GM23338 (cell line): ENCODE data around the gene CTTNBP2. TPM values are rescaled to one million over a fixed set of nuclear protein-coding genes. Genes with fewer than 3 reads are reported as not detected.

Source experiments
- ATAC-seq: fragments of 200-7000 bp; cut with Tn5 transposase; 3 replicates; pipeline ENCODE4 v1.9.1; 2020
- DNase-seq: peaks from one replicate; pipeline ENCODE4 v3.0.0-alpha.2; 2015; ENCODE audit warnings: low spot score
- H2AFZ ChIP-seq: fragments of 200-600 bp; sonication (generic); 2 replicates; pipeline ENCODE4 v1.8.0; 2016; ENCODE audit warnings: antibody characterized with exemption, mild to moderate bottlenecking, moderate library complexity
- H3F3A ChIP-seq: fragments of 200-600 bp; sonication (generic); replicated peaks from 2 replicates; pipeline ENCODE4 v1.8.0; 2017; ENCODE audit warnings: antibody characterized with exemption, mixed run types, low read depth
- H3K27ac ChIP-seq: fragments of 200-600 bp; sonication (generic); 2 replicates; pipeline ENCODE4 v1.6.1; 2016; ENCODE audit warnings: low read depth
- H3K27me3 ChIP-seq: fragments of 200-600 bp; sonication (generic); 2 replicates; pipeline ENCODE4 v1.8.0; 2016; ENCODE audit warnings: mild to moderate bottlenecking, mixed run types, moderate library complexity; ENCODE audit not compliant: insufficient read depth
- H3K36me3 ChIP-seq: fragments of 200-600 bp; sonication (generic); 2 replicates; pipeline ENCODE4 v1.8.0; 2016; ENCODE audit warnings: mild to moderate bottlenecking; ENCODE audit not compliant: insufficient read depth
- H3K4me1 ChIP-seq: fragments of 200-600 bp; sonication (generic); 2 replicates; pipeline ENCODE4 v1.8.0; 2016; ENCODE audit warnings: mild to moderate bottlenecking, moderate library complexity; ENCODE audit not compliant: insufficient read depth
- H3K4me2 ChIP-seq: fragments of 200-600 bp; sonication (generic); 2 replicates; pipeline ENCODE4 v1.7.1; 2017; ENCODE audit warnings: mixed run types
- H3K4me3 ChIP-seq: fragments of 200-600 bp; sonication (generic); 2 replicates; pipeline ENCODE4 v1.6.1; 2016; ENCODE audit warnings: mixed run types
- H3K79me2 ChIP-seq: fragments of 200-600 bp; sonication (generic); replicated peaks from 2 replicates; pipeline ENCODE4 v1.8.0; 2017; ENCODE audit warnings: mild to moderate bottlenecking; ENCODE audit not compliant: insufficient read depth
- H3K9me2 ChIP-seq: fragments of 200-600 bp; sonication (generic); 2 replicates; pipeline ENCODE4 v1.8.0; 2017; ENCODE audit not compliant: insufficient read depth
- H4K20me1 ChIP-seq: fragments of 200-600 bp; sonication (generic); replicated peaks from 2 replicates; pipeline ENCODE4 v1.8.0; 2017; ENCODE audit warnings: mild to moderate bottlenecking; ENCODE audit not compliant: insufficient read depth
- H3K27ac Mint-ChIP-seq: 2 replicates; pipeline ENCODE4 v1.8.0; 2020; ENCODE audit warnings: inconsistent platforms, mild to moderate bottlenecking, moderate library complexity, mixed read lengths
- H3K27me3 Mint-ChIP-seq: 3 replicates; pipeline ENCODE4 v1.8.0; 2022; ENCODE audit warnings: low read depth, mild to moderate bottlenecking, moderate library complexity, mixed read lengths, inconsistent platforms; ENCODE audit not compliant: insufficient read depth, poor library complexity
- H3K36me3 Mint-ChIP-seq: 3 replicates; pipeline ENCODE4 v1.8.0; 2021; ENCODE audit warnings: low read depth, mild to moderate bottlenecking, inconsistent platforms, moderate library complexity, mixed read lengths
- H3K4me1 Mint-ChIP-seq: 3 replicates; pipeline ENCODE4 v1.8.0; 2020; ENCODE audit warnings: mild to moderate bottlenecking, inconsistent platforms, mixed read lengths
- H3K4me3 Mint-ChIP-seq: 3 replicates; pipeline ENCODE4 v1.8.0; 2021; ENCODE audit warnings: moderate library complexity, mild to moderate bottlenecking, inconsistent platforms, mixed read lengths
- H3K9me3 Mint-ChIP-seq: 3 replicates; pipeline ENCODE4 v1.8.0; 2020; ENCODE audit warnings: moderate library complexity, mild to moderate bottlenecking, inconsistent platforms, mixed read lengths
- CREB1 ChIP-seq: fragments of 250-450 bp; sonication (Bioruptor Pico); IDR thresholded peaks from 2 replicates; pipeline ENCODE4 v1.5.0; 2020; ENCODE audit warnings: low read depth, mild to moderate bottlenecking, moderate library complexity
- CTCF ChIP-seq, 2 experiments: fragments of 200-600 bp in 1 of 2; sonication (generic) in 1 of 2; conservative IDR thresholded peaks; 2 replicates each; pipeline versions ENCODE4 v1.5.1 to v1.6.1; 2016 to 2017; ENCODE audit warnings: antibody characterized with exemption in 2 of 2, low read depth in 2 of 2, mild to moderate bottlenecking in 2 of 2, moderate library complexity in 1 of 2
- ETS1 ChIP-seq: IDR thresholded peaks from 2 replicates; pipeline ENCODE4 v1.6.1; 2016; ENCODE audit warnings: antibody characterized with exemption
- EZH2 ChIP-seq: fragments of 200-600 bp; sonication (generic); IDR thresholded peaks from one replicate; pipeline ENCODE4 v1.8.0; 2017; ENCODE audit warnings: antibody characterized with exemption, mild to moderate bottlenecking, low read depth; ENCODE audit not compliant: unreplicated experiment
- EZH2phosphoT487 ChIP-seq: fragments of 200-600 bp; sonication (generic); IDR thresholded peaks from one replicate; pipeline ENCODE4 v1.8.1; 2018; ENCODE audit warnings: antibody characterized with exemption; ENCODE audit not compliant: unreplicated experiment
- JUNB ChIP-seq: IDR thresholded peaks from one replicate; pipeline ENCODE4 v1.6.1; 2016; ENCODE audit warnings: antibody characterized with exemption; ENCODE audit not compliant: unreplicated experiment
- NANOG ChIP-seq: IDR thresholded peaks from 2 replicates; pipeline ENCODE4 v1.6.1; 2016; ENCODE audit warnings: antibody characterized with exemption, borderline replicate concordance
- POLR2AphosphoS5 ChIP-seq: IDR thresholded peaks from 2 replicates; pipeline ENCODE4 v1.6.1; 2016; ENCODE audit warnings: antibody characterized with exemption, low read depth
- REST ChIP-seq: IDR thresholded peaks from one replicate; pipeline ENCODE4 v1.6.1; 2018; ENCODE audit warnings: antibody characterized with exemption; ENCODE audit not compliant: unreplicated experiment
- STAT1 ChIP-seq: IDR thresholded peaks from one replicate; pipeline ENCODE4 v1.6.1; 2016; ENCODE audit warnings: antibody characterized with exemption; ENCODE audit not compliant: unreplicated experiment
- ZNF114 ChIP-seq: fragments of 250-450 bp; sonication (Bioruptor Pico); IDR thresholded peaks from 2 replicates; pipeline ENCODE4 v1.5.0; 2020; ENCODE audit warnings: mild to moderate bottlenecking, moderate library complexity
- ZNF331 ChIP-seq: fragments of 250-450 bp; sonication (Bioruptor Pico); IDR thresholded peaks from 2 replicates; pipeline ENCODE4 v1.5.0; 2020; ENCODE audit warnings: low read depth, mild to moderate bottlenecking, moderate library complexity
- ZNF462 ChIP-seq: fragments of 250-450 bp; sonication (Bioruptor Pico); IDR thresholded peaks from 2 replicates; pipeline ENCODE4 v1.5.0; 2020; ENCODE audit warnings: mild to moderate bottlenecking, moderate library complexity
- polyA plus RNA-seq: library from polyadenylated mRNA; unstranded; fragments of >200 nt; fragmentation: Nextera tagmentation; extraction: Ambion mirVana; gene quantifications from 2 replicates; pipeline ENCODE4 v1.2.1, GENCODE V29; 2016
- total RNA-seq: library from RNA; depleted of rRNA; stranded (reverse); fragments of >200 nt; shearing (Covaris generic); gene quantifications from 2 replicates; pipeline ENCODE4 v1.2.3, GENCODE V29; 2014

The CTTNBP2 gene
- total and polyA plus RNA-seq, 2 experiments from 2014 or later = 26.8 to 30.7 TPM

- H3K4me1 Mint-ChIP-seq = peaks cover 52% of the 10 kb centered on the region
- H3K4me3 ChIP-seq = no peak overlapping the region
- H3F3A ChIP-seq = no peaks in the 10 kb centered on the region
- H3K27me3 Mint-ChIP-seq = peaks cover 6% of the 10 kb centered on the region
- no peaks in the 10 kb centered on the region for H3K27me3 ChIP-seq
- H3K4me1 ChIP-seq = peaks cover 22% of the 10 kb centered on the region
- H3K9me2 ChIP-seq = no peaks in the 10 kb centered on the region
- ATAC-seq = no peak
- no peaks in the 10 kb centered on the region for H4K20me1 ChIP-seq
- no peak overlapping the region for H3K27ac ChIP-seq
- no peak overlapping the region for H2AFZ ChIP-seq
- H3K4me2 ChIP-seq = no peak overlapping the region
- H3K36me3 Mint-ChIP-seq = peaks cover 27% of the 10 kb centered on the region
- no peaks in the 10 kb centered on the region for H3K36me3 ChIP-seq
- TF ChIP-seq NANOG (no peak), STAT1 (no peak), REST (no peak), ZNF331 (CRISPR knock-in tag) (no peak), EZH2 (no peak), POLR2AphosphoS5 (no peak), CREB1 (CRISPR knock-in tag) (no peak), JUNB (no peak), ZNF462 (CRISPR knock-in tag) (no peak), EZH2phosphoT487 (no peak), CTCF (conservative IDR thresholded peaks at IDR 0.05; ENCODE audit: low read depth in 2 of 2) (no peak), ETS1 (no peak), ZNF114 (CRISPR knock-in tag) (no peak)
- H3K27ac Mint-ChIP-seq = no peak overlapping the region
- H3K9me3 Mint-ChIP-seq = peaks cover 6% of the 10 kb centered on the region
- H3K4me3 Mint-ChIP-seq = no peak overlapping the region
- H3K79me2 ChIP-seq = peaks cover 33% of the 10 kb centered on the region
- DNase-seq = no peak
Measured at GRCh38 chr7:117837841-117838240, 35.4 kb downstream of the CTTNBP2 start.
